VCaP (cell line): ENCODE results near the gene GMPPB.
A peak's percentile ranks its signal among the peaks of the same experiment; 100 is the strongest.

Source experiments
- H3K27ac ChIP-seq: fragments of 450-650 bp; 2 replicates; pipeline ENCODE4 v1.5.1; 2017
- TF ChIP-seq, protein P1 (sequence below): fragments of 450-650 bp; conservative IDR thresholded peaks from 2 replicates; pipeline ENCODE4 v1.5.1; 2017; ENCODE audit warnings: mild to moderate bottlenecking, moderate library complexity

GMPPB gene

GRCh38 chr3:49670940-49671290 lies 52.8 kb downstream of the GMPPB start:
- peak overlapping the region; percentile 97 for H3K27ac ChIP-seq

More at GRCh38 chr3:49670940-49671290, 52.8 kb downstream of the GMPPB start:
- TF ChIP-seq, protein P1, sequence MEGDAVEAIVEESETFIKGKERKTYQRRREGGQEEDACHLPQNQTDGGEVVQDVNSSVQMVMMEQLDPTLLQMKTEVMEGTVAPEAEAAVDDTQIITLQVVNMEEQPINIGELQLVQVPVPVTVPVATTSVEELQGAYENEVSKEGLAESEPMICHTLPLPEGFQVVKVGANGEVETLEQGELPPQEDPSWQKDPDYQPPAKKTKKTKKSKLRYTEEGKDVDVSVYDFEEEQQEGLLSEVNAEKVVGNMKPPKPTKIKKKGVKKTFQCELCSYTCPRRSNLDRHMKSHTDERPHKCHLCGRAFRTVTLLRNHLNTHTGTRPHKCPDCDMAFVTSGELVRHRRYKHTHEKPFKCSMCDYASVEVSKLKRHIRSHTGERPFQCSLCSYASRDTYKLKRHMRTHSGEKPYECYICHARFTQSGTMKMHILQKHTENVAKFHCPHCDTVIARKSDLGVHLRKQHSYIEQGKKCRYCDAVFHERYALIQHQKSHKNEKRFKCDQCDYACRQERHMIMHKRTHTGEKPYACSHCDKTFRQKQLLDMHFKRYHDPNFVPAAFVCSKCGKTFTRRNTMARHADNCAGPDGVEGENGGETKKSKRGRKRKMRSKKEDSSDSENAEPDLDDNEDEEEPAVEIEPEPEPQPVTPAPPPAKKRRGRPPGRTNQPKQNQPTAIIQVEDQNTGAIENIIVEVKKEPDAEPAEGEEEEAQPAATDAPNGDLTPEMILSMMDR: no peak
